ENCODE data around the gene CD1D. TPM values are rescaled to one million over a fixed set of nuclear protein-coding genes. Genes with fewer than 3 reads are reported as not detected.

CD1D gene
- total RNA-seq, 1 experiment from 2014 or later = not detected

- intact Hi-C loops (cut with micrococcal nuclease) = no loop called here
- CTCF ChIA-PET = interaction anchor here (1.2 kb wide), 1 partner anchor 17 kb away, joined by 3 read pairs; no protein-coding TSS in a partner anchor
- Histone ChIP-seq H3K9me3 (ENCODE audit: control insufficient read depth in 1 of 2, insufficient read depth in 1 of 2, low read depth in 1 of 2, low read length in 2 of 2) (no peaks in the 10 kb centered on the region), H3K4me3 (replicated peaks in 1 of 2; ENCODE audit: low read depth in 1 of 2, low read length in 2 of 2) (no peak overlapping the region), H3K4me2 (ENCODE audit: low read length) (no peak overlapping the region), H2AFZ (ENCODE audit: low read depth, low read length, poor library complexity, severe bottlenecking) (no peak overlapping the region), H3K27me3 (ENCODE audit: insufficient read depth, low read length) (peaks cover 45% of the 10 kb centered on the region), H3K9ac (ENCODE audit: low read length) (no peak overlapping the region), H3K36me3 (ENCODE audit: control insufficient read depth in 1 of 2, insufficient read depth in 2 of 2, low read length in 2 of 2) (no peaks in the 10 kb centered on the region), H3K79me2 (ENCODE audit: insufficient read depth, low read length) (no peaks in the 10 kb centered on the region), H3K9me2 (ENCODE audit: insufficient read depth) (no peaks in the 10 kb centered on the region), H3K4me1 (ENCODE audit: control insufficient read depth in 1 of 2, insufficient read depth in 2 of 2, low read length in 2 of 2) (no peaks in the 10 kb centered on the region), H4K20me1 (ENCODE audit: insufficient read depth) (no peaks in the 10 kb centered on the region), H3K27ac (ENCODE audit: low read depth, low read length) (no peak overlapping the region)
- no peak for ATAC-seq
- RAD21 ChIA-PET (ENCODE audit: low non-redundant PET in 1 of 2, low total read pairs in 2 of 2, uncharacterized antibody in 2 of 2, unreplicated experiment in 2 of 2) = no interaction called here
- no peak for DNase-seq (ENCODE audit: low read depth, low spot score)
- TF ChIP-seq SRF (IDR thresholded peaks at IDR 0.05; ENCODE audit: low read depth) = no peak
- no peak for TF ChIP-seq ZFX (IDR thresholded peaks at IDR 0.05)
- no peak for TF ChIP-seq EZH2 (IDR thresholded peaks at IDR 0.05)
- TF ChIP-seq SIN3A (IDR thresholded peaks at IDR 0.05; ENCODE audit: low read depth) = no peak
- no peak for TF ChIP-seq EZH2phosphoT487 (IDR thresholded peaks at IDR 0.05; ENCODE audit: borderline replicate concordance)
- no peak for TF ChIP-seq RAD21 (IDR thresholded peaks at IDR 0.05; ENCODE audit: low read depth)
- no peak for TF ChIP-seq JUND (IDR thresholded peaks at IDR 0.05)
- no peak for TF ChIP-seq EGR1 (IDR thresholded peaks at IDR 0.05; ENCODE audit: low read depth)
- TF ChIP-seq CTCF (IDR thresholded peaks at IDR 0.05 in 2 of 3, conservative IDR thresholded peaks at IDR 0.05 in 1 of 3; ENCODE audit: borderline replicate concordance in 1 of 3, insufficient read depth in 1 of 3, low read depth in 2 of 3, low read length in 2 of 3) = no peak
- no peak for TF ChIP-seq POLR2A (IDR thresholded peaks at IDR 0.05; ENCODE audit: borderline replicate concordance, extremely low read depth, insufficient read depth, insufficient read length)
- TF ChIP-seq MAX (IDR thresholded peaks at IDR 0.05) = no peak
- no peak for TF ChIP-seq FOSL1 (IDR thresholded peaks at IDR 0.05; ENCODE audit: low read depth)
- TF ChIP-seq CEBPB (IDR thresholded peaks at IDR 0.05; ENCODE audit: low read depth) = no peak
- TF ChIP-seq TCF7L2 (IDR thresholded peaks at IDR 0.05; ENCODE audit: borderline replicate concordance, extremely low read depth, insufficient read depth, insufficient read length) = no peak
- TF ChIP-seq ZNF274 (IDR thresholded peaks at IDR 0.05; ENCODE audit: low read depth, low read length) = no peak
- TF ChIP-seq ATF3 (IDR thresholded peaks at IDR 0.05) = no peak
- TF ChIP-seq ELF1 (IDR thresholded peaks at IDR 0.05; ENCODE audit: borderline replicate concordance, low read depth) = no peak
- POLR2A ChIA-PET = no interaction called here
- BruUV-seq (replicated peaks) = no TSS peak
Measured at GRCh38 chr1:158186180-158186579, 5.5 kb downstream of the CD1D start.

Measured in HCT116 (cell line).